ENCODE results near the gene SMTNL2. TPM values are rescaled to one million over a fixed set of nuclear protein-coding genes. Genes with fewer than 3 reads are reported as not detected.

SMTNL2 gene
- total RNA-seq, 2 donors from 2014 or later: 0.51 to 0.79 TPM

Other genes starting within 250 kb of the SMTNL2 start
- gene UBE2G1, start 217.9 kb upstream of the SMTNL2 start, total RNA-seq: 100 to 1,000 TPM in 1 of 2 donors, 10 to 100 TPM in 1; 85.5 to 104 TPM
- gene SPNS3, start 150.6 kb upstream of the SMTNL2 start, total RNA-seq: not detected
- gene SPNS2, start 85.6 kb upstream of the SMTNL2 start, total RNA-seq: under 1 TPM in 1 of 2 donors, not detected in 1; 0.09 TPM
- gene MYBBP1A, start 29.1 kb upstream of the SMTNL2 start, total RNA-seq: 10 to 100 TPM; 55.6 to 70.9 TPM
- gene GGT6, start 24.0 kb upstream of the SMTNL2 start, total RNA-seq: not detected
- not detected for gene ALOX15, start 57.1 kb downstream of the SMTNL2 start, total RNA-seq
- 100 to 1,000 TPM; 108 to 123 TPM for gene PELP1, start 119.6 kb downstream of the SMTNL2 start, total RNA-seq
- 10 to 100 TPM; 45.3 to 51.8 TPM for gene ARRB2, start 126.1 kb downstream of the SMTNL2 start, total RNA-seq
- gene MED11, start 146.9 kb downstream of the SMTNL2 start, total RNA-seq: 10 to 100 TPM; 17.7 to 20.2 TPM
- not detected for gene ZMYND15, start 155.3 kb downstream of the SMTNL2 start, total RNA-seq
- under 1 TPM; 0.60 to 0.73 TPM for gene CXCL16, start 155.4 kb downstream of the SMTNL2 start, total RNA-seq
- not detected for gene TM4SF5, start 187.4 kb downstream of the SMTNL2 start, total RNA-seq
- gene VMO1, start 201.8 kb downstream of the SMTNL2 start, total RNA-seq: 1 to 10 TPM in 1 of 2 donors, under 1 TPM in 1; 0.75 to 1.0 TPM
- gene GLTPD2, start 204.4 kb downstream of the SMTNL2 start, total RNA-seq: 1 to 10 TPM in 1 of 2 donors, under 1 TPM in 1; 0.88 to 1.6 TPM
- gene PSMB6, start 211.6 kb downstream of the SMTNL2 start, total RNA-seq: 100 to 1,000 TPM; 211 to 216 TPM
- 10 to 100 TPM; 72.7 to 75.2 TPM for gene PLD2, start 222.6 kb downstream of the SMTNL2 start, total RNA-seq
- gene MINK1, start 248.8 kb downstream of the SMTNL2 start, total RNA-seq: 10 to 100 TPM; 75.0 to 79.7 TPM